Measurements from ENCODE around the gene MYOZ1.

- TF ChIP-seq EZH2 (IDR thresholded peaks at IDR 0.05; ENCODE audit: insufficient read depth, poor library complexity, severe bottlenecking) (no peak), EZH2phosphoT487 (IDR thresholded peaks at IDR 0.05; ENCODE audit: insufficient read depth, low read depth) (no peak)
Observed at GRCh38 chr10:73635781-73636180, 5.5 kb downstream of the MYOZ1 start.
